HG02588 (cell line): ENCODE measurements around the gene MAB21L2.
"Not testable (repeated sequence)": the region's sequence is repeated elsewhere in the genome, so short reads cannot be mapped to it uniquely, and the experiment has no call there.

Experiments used
- ATAC-seq: cut with Tn5 transposase; IDR thresholded peaks from one replicate; pipeline ENCODE4 v1.9.1; 2021; ENCODE audit warnings: mild to moderate bottlenecking, moderate library complexity; ENCODE audit not compliant: unreplicated experiment

Gene MAB21L2

GRCh38 chr4:150582146-150582872 is at the start of gene MAB21L2:
TSS of gene MAB21L2 (plus strand) at chr4:150582151. CDS start at chr4:150583030, 879 bp downstream.
- ATAC-seq = no peak

DNA sequence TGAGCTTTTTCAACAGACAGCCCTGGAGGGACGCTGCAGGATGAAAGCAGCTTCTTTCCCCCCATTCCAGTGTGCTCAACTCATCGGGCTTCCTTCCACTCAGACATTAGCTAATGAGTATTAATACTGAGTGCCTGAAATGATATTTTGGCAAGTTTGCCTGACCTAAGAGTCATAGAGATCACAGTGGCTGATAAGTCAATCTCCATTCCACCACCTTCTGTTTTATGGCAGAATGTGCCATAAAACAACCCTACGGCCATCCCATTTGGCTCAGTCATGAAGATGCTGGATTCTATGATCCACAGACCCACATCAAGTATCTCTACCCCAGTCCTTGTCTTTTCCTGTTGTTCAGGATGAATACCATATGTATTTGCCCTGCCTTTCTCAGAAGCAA is 48.3 kb upstream of the MAB21L2 start:
- ATAC-seq = no peak

DNA sequence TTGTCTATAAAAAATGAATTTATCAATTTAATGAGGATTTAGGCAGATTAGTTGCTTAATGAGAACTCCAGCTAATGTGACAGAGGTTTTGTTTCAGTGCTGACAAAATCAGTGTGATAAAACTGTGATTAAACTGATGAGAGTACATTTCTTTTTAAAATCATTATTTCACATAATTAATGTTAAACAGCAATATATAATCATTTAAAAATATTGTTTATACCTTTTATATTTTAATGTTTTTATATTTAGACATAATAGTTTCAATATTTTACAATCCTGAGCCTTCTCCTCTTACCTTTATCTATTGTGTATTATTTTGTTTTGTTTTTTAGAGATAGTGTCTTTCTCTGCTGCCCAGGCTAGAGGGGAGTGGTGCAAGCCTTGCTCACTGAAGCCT is 47.1 kb upstream of the MAB21L2 start:
- ATAC-seq = no peak

- not testable (repeated sequence) for ATAC-seq
These were observed 44.0 kb upstream of the MAB21L2 start for GRCh38 chr4:150537911-150538310.

DNA sequence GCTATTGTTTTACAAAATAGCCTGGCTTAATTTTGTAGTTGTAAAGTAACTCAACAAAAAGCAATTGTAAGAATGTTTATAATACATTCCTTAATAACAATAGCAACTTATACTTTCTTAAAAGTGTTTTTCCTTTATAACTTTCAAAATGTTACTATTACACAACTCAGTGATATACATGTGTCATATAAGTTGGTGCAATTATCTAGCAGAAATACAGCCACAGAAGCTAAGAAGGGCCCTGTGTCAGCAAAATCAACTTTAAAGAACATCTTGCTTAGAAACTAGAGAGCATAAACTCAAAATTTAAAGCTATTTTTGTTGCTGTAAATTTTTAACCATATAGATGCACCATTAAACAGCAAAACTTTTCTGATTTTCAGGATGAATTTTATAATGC is 41.4 kb upstream of the MAB21L2 start:
- no peak for ATAC-seq

GRCh38 chr4:150540959-150541360 is 41.0 kb upstream of the MAB21L2 start:
- ATAC-seq = no peak

DNA sequence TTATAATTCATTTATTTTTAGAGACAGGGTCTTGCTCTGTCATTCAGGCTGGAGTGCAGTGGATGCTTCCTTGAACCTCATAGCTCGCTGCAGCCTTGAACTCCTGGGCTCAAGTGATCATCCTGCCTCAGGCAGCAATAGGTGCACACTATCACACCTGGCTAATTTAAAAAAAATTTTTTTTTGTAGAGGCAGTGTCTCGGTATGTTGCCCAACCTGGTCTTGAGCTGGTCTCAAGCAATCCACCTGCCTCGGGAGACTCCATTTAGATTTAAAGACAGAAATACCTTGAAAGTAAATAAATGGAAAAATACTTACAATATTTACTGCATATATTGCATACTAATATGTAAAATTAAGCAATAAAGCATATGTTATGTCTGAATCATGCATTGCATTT is 40.3 kb upstream of the MAB21L2 start:
- ATAC-seq = no peak

DNA sequence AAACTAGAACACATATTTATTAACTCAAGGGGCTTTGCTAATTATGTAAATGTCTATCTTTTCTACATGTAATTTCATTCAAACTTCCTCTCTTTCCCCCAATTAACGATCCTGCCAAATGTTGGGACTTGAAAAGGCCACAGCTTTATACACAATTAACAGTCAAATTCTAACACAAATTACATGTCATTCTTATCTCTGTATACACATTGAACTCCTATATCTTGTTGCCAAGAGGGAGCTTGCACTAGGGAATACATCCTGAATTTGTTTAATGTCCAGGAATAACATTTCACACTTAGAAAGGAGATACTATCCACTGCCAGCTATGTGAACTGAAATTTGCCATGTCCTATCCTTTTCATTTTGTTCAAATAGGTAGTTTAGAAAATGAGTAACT is 38.9 kb upstream of the MAB21L2 start:
- no peak for ATAC-seq

- ATAC-seq = no peak
These were observed 35.7 kb upstream of the MAB21L2 start for GRCh38 chr4:150546286-150546685.

- ATAC-seq = no peak
These were observed 34.7 kb upstream of the MAB21L2 start for GRCh38 chr4:150547154-150547838.

DNA sequence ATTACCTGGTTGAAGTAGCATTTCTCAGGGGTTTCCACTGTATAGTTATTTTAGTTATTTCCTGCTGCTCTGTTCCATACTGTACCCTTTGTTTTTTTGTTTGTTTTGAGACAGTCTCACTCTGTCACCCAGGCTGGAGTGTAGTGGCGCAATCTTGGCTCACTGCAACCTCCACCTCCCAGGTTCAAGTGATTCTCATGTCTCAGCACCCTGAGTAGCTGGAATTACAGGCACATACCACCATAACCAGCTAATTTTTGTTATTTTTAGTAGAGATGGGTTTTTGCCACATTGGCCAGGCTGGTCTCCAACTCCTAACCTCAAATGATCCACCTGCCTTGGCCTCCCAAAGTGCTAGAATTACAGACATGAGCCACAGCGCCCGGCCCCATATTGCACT is 24.1 kb upstream of the MAB21L2 start:
- ATAC-seq = not testable (repeated sequence)

- ATAC-seq = no peak
These were observed 20.7 kb upstream of the MAB21L2 start for GRCh38 chr4:150561143-150561737.

GRCh38 chr4:150562250-150562649 is 19.7 kb upstream of the MAB21L2 start:
- no peak for ATAC-seq

- ATAC-seq = no peak
These were observed 19.2 kb upstream of the MAB21L2 start for GRCh38 chr4:150562751-150563150.

DNA sequence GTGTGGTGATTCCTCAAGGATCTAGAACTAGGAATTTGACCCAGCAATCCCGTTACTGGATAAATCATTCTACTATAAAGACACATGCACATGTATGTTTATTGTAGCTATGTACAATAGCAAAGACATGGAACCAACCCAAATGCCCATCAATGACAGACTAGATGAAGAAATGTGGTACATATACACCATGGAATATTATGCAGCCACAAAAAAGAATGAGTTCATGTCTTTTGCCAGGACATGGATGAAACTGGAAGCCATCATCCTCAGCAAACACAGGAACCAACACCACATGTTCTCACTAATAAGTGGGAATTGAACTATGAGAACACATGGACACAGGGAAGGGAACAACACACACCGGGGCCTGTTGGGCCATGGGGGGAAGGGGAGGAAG is 17.0 kb upstream of the MAB21L2 start:
- ATAC-seq = not testable (repeated sequence)

GRCh38 chr4:150567070-150567469 is 14.9 kb upstream of the MAB21L2 start:
- ATAC-seq = no peak

DNA sequence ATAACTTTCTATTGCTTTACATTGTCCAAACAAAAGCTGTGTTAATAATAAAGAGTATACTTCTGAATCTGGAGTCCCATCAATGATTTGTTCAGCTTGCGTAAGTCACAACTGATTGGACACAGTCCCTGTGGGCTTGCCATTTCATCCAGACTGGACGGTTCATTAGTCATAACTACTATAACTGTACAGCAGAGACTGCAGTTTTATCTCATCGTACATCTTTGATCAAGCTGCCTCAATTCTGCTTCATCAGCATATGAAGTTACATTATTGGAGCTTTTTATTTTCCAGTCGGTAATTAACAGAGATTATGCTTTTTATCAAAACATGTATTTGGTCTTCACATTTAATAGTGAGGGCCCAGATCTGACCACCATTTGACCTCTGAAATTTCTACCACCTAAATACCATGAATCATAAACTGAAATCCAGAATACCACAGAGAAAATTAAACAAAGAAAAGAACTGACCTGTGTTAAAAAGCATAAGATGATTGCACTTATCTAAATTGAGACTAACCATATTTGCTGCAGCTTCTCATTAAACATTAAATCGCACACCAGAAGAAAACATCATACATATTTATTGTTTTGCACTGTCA is 12.5 kb upstream of the MAB21L2 start:
- no peak for ATAC-seq

DNA sequence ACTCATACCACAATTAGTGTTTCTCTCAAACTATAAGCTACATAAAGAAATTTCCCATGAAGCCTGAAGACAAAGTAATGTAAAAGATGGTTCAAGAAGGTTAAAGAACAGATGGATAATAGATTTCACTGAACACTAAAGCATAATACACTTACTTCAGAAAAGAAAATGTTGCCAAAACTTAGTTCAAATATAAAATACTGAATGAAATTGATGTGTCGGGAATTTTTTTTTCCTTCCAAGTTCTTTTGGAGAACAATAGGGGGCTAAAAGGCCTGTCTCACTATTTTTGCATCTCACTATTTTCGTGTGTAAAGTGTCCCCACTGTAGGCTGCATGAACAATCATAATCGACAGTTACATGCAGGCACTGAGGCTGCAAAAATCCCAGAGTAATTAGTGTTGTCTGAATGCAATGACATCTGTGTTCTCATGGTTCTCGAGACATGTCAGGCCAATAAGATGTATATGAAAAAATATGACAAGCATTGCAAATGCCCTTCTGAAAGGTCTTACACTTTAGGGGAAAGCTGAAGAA is 11.9 kb upstream of the MAB21L2 start:
- no peak for ATAC-seq

DNA sequence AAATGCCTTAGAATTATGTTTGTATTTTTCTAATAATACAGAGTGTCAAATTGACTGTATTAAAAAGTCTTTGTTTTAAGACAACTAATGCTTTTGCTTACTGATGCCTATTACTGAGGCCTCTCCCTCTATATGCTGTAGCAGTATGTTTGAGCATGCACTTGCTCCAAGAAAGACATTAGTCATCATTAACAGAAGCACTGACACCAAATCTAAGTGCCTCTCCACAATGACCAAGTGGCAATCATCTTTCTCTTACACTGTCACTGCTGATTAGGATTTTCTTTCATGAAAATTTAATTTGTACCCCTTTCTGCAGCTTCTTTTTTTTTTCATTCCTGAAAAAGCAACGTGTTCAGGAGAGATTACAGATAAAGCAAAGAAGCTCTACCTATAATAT is 11.1 kb upstream of the MAB21L2 start:
- no peak for ATAC-seq

DNA sequence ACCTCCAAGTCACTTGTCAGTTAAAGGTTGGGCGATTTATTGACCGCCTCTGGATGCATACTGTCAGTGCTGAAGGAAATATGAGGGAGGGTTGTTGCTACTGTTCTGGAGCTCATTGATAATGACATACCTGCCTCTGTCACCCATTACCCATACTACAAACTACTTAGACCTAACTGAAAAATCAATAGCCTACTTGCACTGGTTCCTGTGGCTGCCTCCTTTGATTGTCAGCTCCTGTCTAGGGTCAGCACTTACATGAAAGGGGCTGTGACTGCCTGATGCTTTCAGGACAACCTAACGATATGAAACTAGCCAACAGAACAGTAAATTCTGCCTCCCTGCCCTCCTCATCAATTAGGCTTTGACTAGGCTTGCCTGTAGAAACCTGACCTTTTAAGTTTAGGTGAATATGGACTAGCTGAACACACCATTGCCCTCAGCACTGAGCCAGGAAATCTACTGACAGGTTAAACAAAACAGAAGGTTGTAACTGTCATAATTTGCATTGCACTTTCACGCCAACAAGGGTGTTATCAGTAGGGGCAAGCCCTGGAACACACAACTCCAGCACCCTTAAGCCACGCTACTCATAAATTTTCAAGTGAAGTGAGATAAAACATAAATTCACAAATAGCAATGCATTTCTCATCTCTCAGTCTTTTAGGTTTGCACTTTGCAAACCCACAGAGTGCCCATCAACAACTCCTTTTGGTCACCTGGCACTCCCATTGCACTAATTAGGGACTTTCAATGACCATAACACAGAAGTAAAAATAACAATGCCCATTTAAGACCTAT is 9.0 kb upstream of the MAB21L2 start:
- no peak for ATAC-seq

- no peak for ATAC-seq
These were observed 8.4 kb upstream of the MAB21L2 start for GRCh38 chr4:150573534-150573933.
